H4 (cell line): Measurements from ENCODE around the gene TMEM163. TPM values are rescaled to one million over a fixed set of nuclear protein-coding genes. Genes with fewer than 3 reads are reported as not detected.
"Not testable (repeated sequence)": the region's sequence is repeated elsewhere in the genome, so short reads cannot be mapped to it uniquely, and the experiment has no call there.

Source experiments
- DNase-seq: peaks from one replicate; pipeline ENCODE4 v3.0.0-alpha.2; 2015; ENCODE audit warnings: low spot score
- total RNA-seq: library from RNA; depleted of rRNA; stranded (reverse); fragments of >200 nt; shearing (Covaris generic); gene quantifications from 2 replicates; pipeline ENCODE4 v1.2.3, GENCODE V29; 2014

The TMEM163 gene
- total RNA-seq, 1 experiment from 2014 or later: not detected

GRCh38 chr2:134581877-134582546, 136.8 kb downstream of the TMEM163 start:
- DNase-seq: no peak

DNA sequence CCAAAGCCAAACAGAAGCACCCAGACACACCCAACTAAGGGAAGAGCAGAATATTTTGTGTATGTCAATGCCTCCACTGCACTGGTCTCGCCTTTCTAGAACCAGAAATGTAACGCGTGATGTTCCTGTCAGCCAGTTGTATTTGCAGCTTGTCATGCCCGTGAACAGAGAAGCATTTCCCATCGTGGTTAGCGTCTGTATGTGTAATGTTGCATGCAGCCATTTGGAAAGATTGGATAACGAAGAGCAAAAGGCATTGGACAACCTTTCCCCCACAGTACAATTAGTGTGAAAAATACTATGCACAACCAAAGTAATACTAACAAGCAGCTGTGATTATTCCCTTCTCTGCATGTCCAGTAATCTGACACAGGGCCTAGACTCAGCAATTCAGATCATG, 140.5 kb downstream of the TMEM163 start:
- DNase-seq: no peak

DNA sequence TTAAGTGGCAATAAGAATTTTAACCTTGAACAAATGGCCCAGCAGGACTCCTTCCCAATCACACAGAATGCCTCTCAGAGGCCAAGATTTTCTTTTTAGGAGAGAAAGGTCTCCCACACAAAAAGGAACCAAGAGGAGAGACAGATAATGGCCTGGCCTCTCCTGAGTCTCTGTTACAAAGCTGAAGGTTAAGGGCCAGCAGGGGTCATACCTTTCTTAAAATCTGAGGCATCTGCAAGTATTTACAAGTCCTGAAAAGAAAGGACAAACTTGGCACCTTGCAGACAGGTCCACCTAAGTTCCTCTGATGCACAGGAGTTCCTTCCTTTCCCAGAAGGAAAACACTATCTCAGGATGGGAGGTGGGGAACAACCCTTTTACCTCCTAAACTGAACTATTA, 142.3 kb downstream of the TMEM163 start:
- no peak for DNase-seq

DNA sequence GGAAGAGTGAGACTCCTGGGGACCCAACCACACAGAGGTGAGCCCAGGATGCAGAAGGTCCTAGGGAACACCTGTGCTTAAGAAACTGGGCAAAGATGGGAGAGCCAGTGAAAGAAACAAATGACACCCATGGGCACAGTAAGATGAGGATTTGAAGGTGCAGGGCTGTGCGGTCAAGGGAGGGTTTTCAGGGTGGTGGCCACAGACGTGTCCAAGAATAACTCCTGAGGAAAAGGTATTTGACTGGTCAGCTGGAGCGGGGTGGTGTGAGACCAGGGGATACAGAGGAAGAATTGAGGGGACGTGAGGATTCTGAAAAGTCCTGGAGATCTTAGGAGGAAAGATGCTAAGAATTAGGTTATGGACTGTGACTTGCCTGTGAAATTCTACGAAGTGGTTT, 142.9 kb downstream of the TMEM163 start:
- DNase-seq: no peak

DNA sequence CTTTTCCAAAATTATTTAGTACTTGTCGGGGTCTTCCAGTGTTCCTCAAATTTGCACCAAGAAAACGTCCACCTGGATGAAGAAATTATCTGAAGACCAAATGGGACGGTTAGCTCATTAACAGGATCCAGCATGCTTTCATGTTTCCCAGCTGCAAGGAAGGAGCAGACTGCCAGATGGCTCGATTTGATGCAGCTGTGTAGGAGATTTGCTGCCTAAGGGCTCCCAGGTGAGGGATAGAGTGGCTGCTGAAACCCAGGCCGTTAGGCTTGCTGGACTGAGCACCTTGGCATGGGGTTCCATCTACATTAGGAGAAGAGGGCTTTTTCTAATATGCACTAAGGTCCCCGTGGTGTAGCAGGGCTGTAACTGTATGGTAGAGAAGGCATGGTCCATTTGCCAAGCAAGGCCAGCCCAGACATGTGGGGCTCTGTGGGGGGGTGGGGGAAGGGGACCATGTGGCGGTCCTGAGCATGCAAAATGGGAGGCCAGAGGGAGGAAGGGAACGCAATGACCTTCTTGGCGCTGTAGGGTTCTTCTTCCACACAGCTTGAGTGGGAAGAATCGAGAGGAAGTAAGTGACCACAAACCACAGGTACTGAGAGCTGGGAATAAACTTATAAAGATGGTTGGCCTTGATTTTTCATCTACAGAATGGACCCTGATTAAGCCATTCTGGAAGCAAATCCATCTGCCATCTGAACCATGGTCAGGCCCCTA, 144.0 kb downstream of the TMEM163 start:
- DNase-seq: no peak

GRCh38 chr2:134573724-134574123, 145.1 kb downstream of the TMEM163 start:
- DNase-seq: no peak

- no peak for DNase-seq
Measured at GRCh38 chr2:134573085-134573370, 145.8 kb downstream of the TMEM163 start.

- no peak for DNase-seq
Measured at GRCh38 chr2:134572314-134573084, 146.3 kb downstream of the TMEM163 start.

DNA sequence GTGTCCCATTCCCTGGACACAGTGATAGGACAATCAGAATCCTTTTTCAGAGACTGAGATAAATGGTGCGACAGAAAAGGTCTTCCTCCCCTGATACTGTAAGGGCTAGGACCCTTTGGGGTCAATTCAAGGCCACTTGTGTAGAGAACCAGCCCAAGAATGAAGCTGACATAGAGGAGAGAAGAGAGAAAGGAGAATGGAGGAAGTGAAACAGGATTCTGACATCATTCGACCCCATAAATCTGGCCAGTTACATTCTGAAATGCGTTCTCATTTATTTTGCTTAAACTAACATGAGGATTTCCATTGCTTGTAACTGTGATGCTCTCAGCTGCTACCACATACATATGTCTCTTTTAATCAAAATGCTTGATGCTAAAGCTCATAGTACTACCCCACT, 148.1 kb downstream of the TMEM163 start:
- DNase-seq: no peak

DNA sequence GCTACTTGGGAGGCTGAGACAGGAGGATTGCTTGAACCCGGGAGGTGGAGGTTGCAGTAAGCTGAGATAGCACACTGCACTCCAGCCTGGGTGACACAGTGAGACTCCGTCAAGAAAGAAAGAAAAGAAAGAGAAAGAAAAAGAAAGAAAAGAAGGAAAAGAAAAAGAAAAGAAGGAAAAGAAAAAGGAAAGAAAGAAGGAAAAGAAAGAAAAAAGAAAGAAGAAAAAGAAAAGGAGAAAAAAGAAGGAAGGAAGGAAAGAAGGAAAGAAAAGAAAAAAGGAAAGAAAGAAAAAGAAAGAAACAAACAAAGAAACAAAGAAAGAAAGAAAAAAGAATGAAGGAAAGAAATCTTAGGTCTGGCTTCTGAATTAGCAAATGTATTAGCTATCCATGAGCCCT, 150.4 kb downstream of the TMEM163 start:
- no peak for DNase-seq

DNA sequence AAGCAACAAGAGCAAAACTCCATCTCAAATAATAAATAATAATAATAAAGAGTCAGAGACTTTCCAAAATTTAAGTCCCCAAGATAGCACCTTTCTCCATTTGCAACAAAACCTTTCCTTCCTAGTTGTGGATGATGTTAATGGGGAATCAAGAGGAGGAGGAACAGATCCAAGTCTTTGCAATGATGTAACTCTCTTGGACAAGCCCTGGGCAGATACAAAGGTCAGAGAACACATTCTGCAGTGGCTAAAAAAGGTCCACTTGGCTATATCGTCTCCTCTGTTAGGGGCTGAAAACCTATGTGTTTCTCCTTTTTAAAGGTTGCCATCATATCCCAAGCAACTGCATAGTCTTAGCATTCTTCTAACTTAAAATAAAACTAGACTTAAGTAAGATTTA, 151.1 kb downstream of the TMEM163 start:
- DNase-seq: no peak

GRCh38 chr2:134564955-134565354, 153.8 kb downstream of the TMEM163 start:
- not testable (repeated sequence) for DNase-seq

GRCh38 chr2:134564549-134564948, 154.3 kb downstream of the TMEM163 start:
- DNase-seq: no peak

DNA sequence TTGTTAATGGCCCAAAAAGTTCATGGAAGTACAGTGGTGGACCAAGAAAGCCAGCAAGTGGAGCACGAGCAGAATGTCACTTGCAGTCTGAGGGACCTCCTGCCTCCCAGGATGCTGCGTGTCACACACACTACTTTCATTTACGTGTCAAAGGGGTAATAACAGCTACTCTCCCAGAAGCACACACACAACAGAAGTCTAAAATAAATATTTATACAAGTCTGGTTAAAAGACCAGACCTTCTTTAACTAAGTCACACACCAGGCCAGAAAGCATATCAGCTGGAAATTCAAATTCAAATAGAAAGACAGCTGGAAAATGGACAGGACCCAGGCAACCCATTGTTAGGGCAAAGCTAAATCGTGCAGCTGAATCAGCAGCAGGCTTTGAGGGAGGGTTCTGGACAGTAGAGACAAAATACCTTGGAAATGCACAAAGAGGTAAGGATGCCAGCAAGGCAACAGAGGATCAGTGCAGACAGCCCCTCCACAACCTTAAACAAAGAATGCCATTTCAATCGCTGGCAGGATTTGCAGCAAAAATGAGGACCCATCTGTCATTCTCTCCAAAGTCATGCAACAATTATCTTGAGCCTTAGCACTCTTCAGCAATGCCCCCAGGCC, 160.5 kb downstream of the TMEM163 start:
- no peak for DNase-seq

GRCh38 chr2:134555411-134555810, 163.4 kb downstream of the TMEM163 start:
- no peak for DNase-seq

- DNase-seq: no peak
Measured at GRCh38 chr2:134553657-134554056, 165.1 kb downstream of the TMEM163 start.

DNA sequence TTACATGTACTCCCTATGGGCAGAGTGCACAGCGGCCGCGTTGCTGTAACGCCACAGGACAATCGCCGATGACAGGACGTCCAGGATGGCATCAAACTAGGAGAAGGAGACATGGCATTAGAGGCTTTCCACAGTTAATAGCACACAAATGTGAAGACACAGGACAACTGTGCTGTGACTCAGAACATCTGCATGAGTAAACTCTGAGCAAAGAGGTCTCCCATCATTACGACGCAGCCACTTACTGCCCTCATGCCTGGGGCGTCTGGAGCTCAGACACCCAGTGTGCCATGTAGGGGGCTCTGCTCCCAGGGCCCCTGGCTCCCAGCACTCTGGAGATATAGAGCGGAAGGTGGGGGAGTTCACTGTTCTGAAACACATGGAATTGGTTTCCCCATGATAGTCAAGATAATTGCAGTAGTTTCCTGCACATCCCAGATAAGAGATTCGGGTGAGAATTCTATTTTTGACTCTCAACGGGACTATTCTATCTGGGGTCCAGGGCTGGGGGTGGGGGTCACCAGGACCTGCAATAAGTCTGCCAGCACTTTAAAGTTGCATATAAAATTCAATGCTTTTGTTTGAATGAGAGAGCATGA, 168.1 kb downstream of the TMEM163 start:
- DNase-seq: no peak

GRCh38 chr2:134549104-134549503, 169.7 kb downstream of the TMEM163 start:
- DNase-seq: no peak

GRCh38 chr2:134540990-134541389, 177.8 kb downstream of the TMEM163 start:
- no peak for DNase-seq

DNA sequence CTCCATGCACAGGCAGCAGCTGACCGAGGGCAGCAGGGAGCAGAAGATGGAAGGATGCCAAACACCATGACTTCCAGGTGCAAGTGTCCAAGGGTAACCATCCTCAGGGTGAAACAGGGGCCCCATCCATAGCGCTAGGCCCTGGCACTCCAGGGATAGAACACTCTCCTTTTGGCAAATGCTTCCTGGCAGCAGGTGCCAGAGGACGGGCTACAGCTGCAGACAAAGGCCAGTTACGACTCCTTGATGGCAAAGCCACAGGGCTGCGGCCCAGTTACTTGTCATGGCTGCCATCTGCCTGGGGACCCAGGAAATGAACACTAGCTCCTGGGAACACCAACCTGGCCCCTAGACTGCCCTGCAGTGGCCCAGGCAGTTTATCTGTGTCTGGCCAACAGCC, 178.8 kb downstream of the TMEM163 start:
- DNase-seq: no peak

- DNase-seq: no peak
Measured at GRCh38 chr2:134537702-134538101, 181.1 kb downstream of the TMEM163 start.

DNA sequence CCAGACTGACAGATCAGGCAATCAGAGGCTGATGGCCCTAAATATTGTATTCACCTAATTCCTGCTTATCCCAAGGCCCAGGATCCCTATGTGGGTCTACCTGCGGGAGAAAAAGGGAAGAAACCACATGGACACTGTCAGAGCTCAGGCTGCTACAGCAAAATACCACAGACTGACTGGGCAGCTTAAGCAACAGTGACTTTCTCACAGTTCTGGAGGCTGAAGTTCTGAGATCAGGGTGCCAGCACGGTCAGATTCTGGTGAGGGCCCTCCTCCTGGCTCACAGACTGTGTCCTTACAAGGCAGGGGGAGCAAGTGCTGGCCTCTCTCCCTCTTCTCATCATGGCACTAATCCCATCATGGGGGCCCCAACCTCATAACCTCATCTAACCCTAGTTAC, 181.7 kb downstream of the TMEM163 start:
- no peak for DNase-seq
